IMR-90 (cell line): ENCODE measurements around the gene GJE1. TPM values are rescaled to one million over a fixed set of nuclear protein-coding genes. Genes with fewer than 3 reads are reported as not detected.

Source experiments
- ATAC-seq: fragments of 200-7000 bp; cut with Tn5 transposase; 2 replicates; pipeline ENCODE4 v1.9.1; 2020; ENCODE audit warnings: low read depth, mild to moderate bottlenecking, moderate library complexity
- BruUV-seq: library from RNA; stranded (reverse); fragments of 400-500 nt; replicated peaks from 2 replicates; lab custom pipeline; 2021; lab: Mats Ljungman, UMichigan
- CTCF ChIA-PET: fragments of 300-600 bp; formaldehyde crosslinking; extraction: SDS; loops from one replicate; lab custom pipeline; 2021; ENCODE audit warnings: antibody characterized with exemption; lab: Yijun Ruan, JAX
- POLR2A ChIA-PET: fragments of 300-600 bp; sonication (Branson Sonifier 250); formaldehyde crosslinking; loops from one replicate; lab custom pipeline; 2022; ENCODE audit warnings: antibody characterized with exemption; ENCODE audit not compliant: unreplicated experiment; lab: Charles Lee
- DNase-seq: peaks from one replicate; pipeline ENCODE4 v3.0.0; 2013
- H2AFZ ChIP-seq: replicated peaks from 2 replicates; pipeline ENCODE3; 2013; ENCODE audit warnings: low read length, mild to moderate bottlenecking; ENCODE audit not compliant: poor library complexity
- H2AK5ac ChIP-seq: 2 replicates; pipeline ENCODE4 v1.6.1; 2013; ENCODE audit warnings: low read depth, low read length, inconsistent platforms
- H2AK9ac ChIP-seq: replicated peaks from 2 replicates; pipeline ENCODE3; 2013; ENCODE audit warnings: mild to moderate bottlenecking, low read depth, low read length, moderate library complexity; ENCODE audit not compliant: poor library complexity
- H2BK120ac ChIP-seq: 2 replicates; pipeline ENCODE4 v1.6.1; 2013; ENCODE audit warnings: low read depth, low read length, inconsistent platforms
- H2BK15ac ChIP-seq: 3 replicates; pipeline ENCODE4 v1.6.1; 2013; ENCODE audit warnings: low read depth, low read length, inconsistent platforms
- H2BK20ac ChIP-seq: 2 replicates; pipeline ENCODE4 v1.6.1; 2013; ENCODE audit warnings: low read depth, mild to moderate bottlenecking, inconsistent platforms, low read length, moderate library complexity
- H2BK5ac ChIP-seq: 2 replicates; pipeline ENCODE4 v1.6.1; 2013; ENCODE audit warnings: mild to moderate bottlenecking, low read depth, low read length, inconsistent platforms; ENCODE audit not compliant: poor library complexity, severe bottlenecking
- H3K14ac ChIP-seq: replicated peaks from 2 replicates; pipeline ENCODE4 v1.6.1; 2013; ENCODE audit warnings: low read depth, low read length, inconsistent platforms
- H3K18ac ChIP-seq: 2 replicates; pipeline ENCODE4 v1.6.1; 2013; ENCODE audit warnings: low read depth, low read length, control low read depth
- H3K23ac ChIP-seq: 2 replicates; pipeline ENCODE4 v1.6.1; 2013; ENCODE audit warnings: low read depth, low read length, inconsistent platforms
- H3K27ac ChIP-seq: 2 replicates; pipeline ENCODE4 v1.5.1; 2013; ENCODE audit warnings: mild to moderate bottlenecking, control low read depth, low read length; ENCODE audit not compliant: insufficient read depth
- H3K27me3 ChIP-seq: 2 replicates; pipeline ENCODE4 v1.6.1; 2013; ENCODE audit warnings: low read length; ENCODE audit not compliant: control insufficient read depth, insufficient read depth
- H3K36me3 ChIP-seq: 2 replicates; pipeline ENCODE4 v1.6.1; 2013; ENCODE audit warnings: low read length, mixed read lengths; ENCODE audit not compliant: control insufficient read depth, insufficient read depth
- H3K4ac ChIP-seq: 2 replicates; pipeline ENCODE4 v1.6.1; 2013; ENCODE audit warnings: low read depth, low read length, inconsistent platforms
- H3K4me1 ChIP-seq: 2 replicates; pipeline ENCODE4 v1.6.1; 2013; ENCODE audit warnings: low read length, mixed read lengths; ENCODE audit not compliant: control insufficient read depth, insufficient read depth
- H3K4me2 ChIP-seq: 2 replicates; pipeline ENCODE4 v1.6.1; 2013; ENCODE audit warnings: low read depth, mild to moderate bottlenecking, control low read depth, low read length, moderate library complexity
- H3K4me3 ChIP-seq: 2 replicates; pipeline ENCODE4 v1.5.1; 2013; ENCODE audit warnings: low read depth, mild to moderate bottlenecking, control low read depth, low read length, moderate library complexity; ENCODE audit not compliant: insufficient read depth
- H3K56ac ChIP-seq: 2 replicates; pipeline ENCODE4 v1.6.1; 2013; ENCODE audit warnings: low read length, inconsistent platforms; ENCODE audit not compliant: insufficient read depth; ENCODE audit errors: extremely low read depth
- H3K79me1 ChIP-seq, 2 experiments: 2 replicates each; pipeline ENCODE4 v1.6.1; 2013; ENCODE audit warnings: low read length in 2 of 2, inconsistent platforms in 1 of 2, low read depth in 1 of 2
- H3K9ac ChIP-seq: 2 replicates; pipeline ENCODE4 v1.6.1; 2013; ENCODE audit warnings: low read depth, low read length, control low read depth
- H3K9me1 ChIP-seq: 2 replicates; pipeline ENCODE4 v1.6.1; 2013; ENCODE audit warnings: low read length, inconsistent platforms; ENCODE audit not compliant: insufficient read depth
- H3K9me3 ChIP-seq: 2 replicates; pipeline ENCODE4 v1.6.1; 2013; ENCODE audit warnings: low read length; ENCODE audit not compliant: control insufficient read depth, insufficient read depth
- H4K20me1 ChIP-seq: 2 replicates; pipeline ENCODE4 v1.6.1; 2013; ENCODE audit warnings: low read length, inconsistent platforms; ENCODE audit not compliant: insufficient read depth
- H4K5ac ChIP-seq: 2 replicates; pipeline ENCODE4 v1.6.1; 2013; ENCODE audit warnings: mild to moderate bottlenecking, low read depth, low read length, control low read depth
- H4K8ac ChIP-seq, 2 experiments: 2 replicates each; pipeline ENCODE4 v1.6.1; 2013; ENCODE audit warnings: low read depth in 2 of 2, low read length in 2 of 2, control low read depth in 1 of 2, inconsistent platforms in 1 of 2
- H4K91ac ChIP-seq: 2 replicates; pipeline ENCODE4 v1.6.1; 2013; ENCODE audit warnings: low read depth, low read length, inconsistent platforms; ENCODE audit not compliant: insufficient read depth
- NFE2L2 ChIP-seq: fragments of 150-350 bp; IDR thresholded peaks from 2 replicates; pipeline ENCODE4 v1.6.1; 2016; ENCODE audit warnings: low read depth, mild to moderate bottlenecking, low read length
- RAD21 ChIP-seq: IDR thresholded peaks from 2 replicates; pipeline ENCODE4 v1.6.1; 2012; ENCODE audit warnings: low read length, improper control_type of control experiment
- WGBS, 2 experiments: methylation state at CpG; one replicate each; pipeline versions ENCODE4 v1.1.5 to v1.1.7; 2013; ENCODE audit warnings: missing lambda C conversion rate in 2 of 2; ENCODE audit not compliant: insufficient read length in 1 of 2; ENCODE audit errors: extremely low coverage in 2 of 2; 5-methylcytosine and 5-hydroxymethylcytosine counted together
- dilution Hi-C: fragments of 300-500 bp; cut with HindIII; formaldehyde crosslinking; loops from one replicate; pipeline ENCODE4 v1.14.3; 2018; ENCODE audit warnings: low sequenced_read_pairs; ENCODE audit not compliant: unreplicated experiment
- in situ Hi-C: fragments of 300-500 bp; cut with MboI; formaldehyde crosslinking; loops from 3 replicates; pipeline ENCODE4 v1.14.3; 2019; ENCODE audit warnings: low sequenced_read_pairs, inconsistent platforms, mixed read lengths
- intact Hi-C: fragments of 100-400 bp; cut with micrococcal nuclease; formaldehyde crosslinking; loops from 2 replicates; pipeline ENCODE4 v1.10.0; 2022
- polyA plus RNA-seq, 3 experiments: library from polyadenylated mRNA; depleted of rRNA; stranded (reverse); fragments of >200 nt; gene quantifications; 2 replicates each; pipeline ENCODE4 v1.2.3, GENCODE V29; 2012; ENCODE audit warnings: low replicate concordance in 1 of 3
- total RNA-seq: library from RNA; depleted of rRNA; stranded (reverse); fragments of >200 nt; gene quantifications from 2 replicates; pipeline ENCODE4 v1.2.3, GENCODE V29; 2012

The GJE1 gene
- total and polyA plus RNA-seq, 2 of the 4 experiments (the other 2 are of a cell fraction): not detected

- no peak overlapping the region for H2BK120ac ChIP-seq
- no peak overlapping the region for H4K5ac ChIP-seq
- H2BK5ac ChIP-seq: peak overlapping the region; percentile 74
- no peak overlapping the region for H2BK20ac ChIP-seq
- in situ Hi-C loops: no loop called here
- H2BK15ac ChIP-seq: no peak overlapping the region
- no peaks in the 10 kb centered on the region; the same call in 1 of the 2 replicates for H4K20me1 ChIP-seq
- no peak overlapping the region for H3K27ac ChIP-seq
- no peak overlapping the region for H2AK5ac ChIP-seq
- DNase-seq (no peak), ATAC-seq (peak; percentile 33)
- H3K9me3 ChIP-seq: no peaks in the 10 kb centered on the region
- no peak overlapping the region for H4K91ac ChIP-seq
- POLR2A ChIA-PET: no interaction called here
- H3K9ac ChIP-seq: no peak overlapping the region
- dilution Hi-C loops: no loop called here
- BruUV-seq: no TSS peak
- H3K4me2 ChIP-seq: no peak overlapping the region
- H3K4me3 ChIP-seq: no peak overlapping the region
- no peak overlapping the region for H2AK9ac ChIP-seq
- no peak overlapping the region for H4K8ac ChIP-seq
- H3K14ac ChIP-seq: no peak overlapping the region
- H3K9me1 ChIP-seq: peaks cover under 1% of the 10 kb centered on the region; the same call in 1 of the 2 replicates
- CTCF ChIA-PET: no interaction called here
- H3K79me1 ChIP-seq: peaks cover 7 to 41% of the 10 kb centered on the region in 2 experiments; a peak in 3 of 4 replicates
- peaks cover 2% of the 10 kb centered on the region; the same call in 1 of the 2 replicates for H3K36me3 ChIP-seq
- H3K23ac ChIP-seq: no peak overlapping the region
- intact Hi-C loops: loop anchor here (5.0 kb wide), 1 partner anchor 149 kb away; the partner anchor contains the start of gene ADGRG6
- no peak overlapping the region for H3K18ac ChIP-seq
- TF ChIP-seq NFE2L2 (no peak), RAD21 (no peak)
- H3K56ac ChIP-seq: no peak overlapping the region
- peaks cover 4% of the 10 kb centered on the region for H3K4me1 ChIP-seq
- H2AFZ ChIP-seq: no peak overlapping the region
- no CpG with 5 or more reads among the region's 2 CpGs for WGBS, 2 experiments
- H3K4ac ChIP-seq: no peak overlapping the region
- no peaks in the 10 kb centered on the region for H3K27me3 ChIP-seq
Observed at GRCh38 chr6:142153196-142153595, 20.5 kb downstream of the GJE1 start.
